ENCODE data around the gene WASL.

Gene WASL

DNA sequence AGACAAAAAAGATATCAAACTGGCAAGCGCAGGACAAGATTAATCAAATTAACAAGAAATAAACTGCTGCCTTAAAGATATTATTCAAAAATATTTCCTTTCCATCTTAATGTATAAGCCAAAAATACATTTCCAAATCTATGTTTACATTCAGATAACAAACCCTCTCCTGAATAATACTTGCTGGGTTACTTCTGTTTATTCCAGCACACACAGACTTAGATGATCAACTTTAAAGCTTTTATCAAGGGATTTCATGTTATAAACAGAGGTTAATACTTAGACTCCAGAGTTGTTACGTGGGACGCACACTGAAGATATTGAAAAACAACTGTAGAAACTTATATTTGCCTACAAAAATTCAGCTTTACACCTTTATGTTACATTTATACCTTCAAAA is 59.6 kb downstream of the WASL start:
- peak overlapping the region in 1 of 2 donors; percentile 35 for H3K27ac Mint-ChIP-seq
- H3K27me3 Mint-ChIP-seq = no peaks in the 10 kb centered on the region
- H3K9me3 Mint-ChIP-seq = no peaks in the 10 kb centered on the region
- DNase-seq (no peak), ATAC-seq (replicated peaks) (no peak)
- H3K36me3 Mint-ChIP-seq (ENCODE audit: insufficient read depth) = peaks cover 36% of the 10 kb centered on the region
- H3K4me3 Mint-ChIP-seq = no peak overlapping the region
- H3K4me1 Mint-ChIP-seq (ENCODE audit: low read depth in 2 of 2) = no peaks in the 10 kb centered on the region

DNA sequence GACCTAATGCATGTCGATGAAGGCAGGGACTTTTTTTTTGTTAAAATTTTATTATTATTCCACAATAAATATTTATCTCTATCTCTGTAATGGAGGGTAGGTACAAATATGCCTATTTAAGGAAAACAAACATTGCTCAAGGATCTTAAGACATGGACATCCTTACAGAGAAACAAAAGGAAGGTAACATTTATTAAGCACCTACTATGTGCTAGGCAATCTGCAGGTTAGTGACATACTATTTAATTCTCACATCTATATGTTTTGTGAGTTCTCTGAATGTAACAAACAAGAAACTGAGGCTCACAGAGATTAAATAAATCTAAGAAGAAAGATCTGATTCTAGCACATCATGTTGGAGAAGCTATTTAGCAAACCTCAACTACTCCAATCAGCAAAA is 61.1 kb downstream of the WASL start:
- Mint-ChIP-seq H3K27me3 (no peaks in the 10 kb centered on the region), H3K27ac (no peak overlapping the region), H3K36me3 (ENCODE audit: insufficient read depth) (peaks cover 43% of the 10 kb centered on the region), H3K4me1 (ENCODE audit: low read depth in 2 of 2) (no peaks in the 10 kb centered on the region), H3K9me3 (no peaks in the 10 kb centered on the region), H3K4me3 (no peak overlapping the region)
- no peak for DNase-seq
- ATAC-seq (replicated peaks) = no peak

DNA sequence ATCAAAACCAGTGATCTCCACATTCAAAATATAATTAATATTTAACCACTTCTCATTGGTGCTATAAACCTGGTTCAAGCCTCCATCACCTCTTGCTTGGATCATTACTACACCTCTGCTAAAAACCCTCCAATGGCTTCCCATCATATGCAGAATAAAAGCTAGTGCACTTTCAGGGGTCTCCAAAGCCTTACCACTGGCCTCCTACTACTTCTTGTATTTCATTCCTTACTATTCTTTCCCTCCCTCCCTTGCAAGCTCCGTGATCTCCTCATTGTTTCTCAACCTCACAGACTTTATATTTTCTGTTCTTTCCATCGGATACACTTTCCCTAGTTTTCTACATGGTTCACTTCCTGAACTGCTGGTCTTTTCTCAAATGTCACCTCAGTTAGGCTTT is 61.6 kb downstream of the WASL start:
- no peaks in the 10 kb centered on the region for H3K4me1 Mint-ChIP-seq (ENCODE audit: low read depth in 2 of 2)
- ATAC-seq (replicated peaks) (no peak), DNase-seq (no peak)
- H3K27ac Mint-ChIP-seq = no peak overlapping the region
- H3K9me3 Mint-ChIP-seq = no peaks in the 10 kb centered on the region
- no peak overlapping the region for H3K4me3 Mint-ChIP-seq
- peaks cover 38% of the 10 kb centered on the region for H3K36me3 Mint-ChIP-seq (ENCODE audit: insufficient read depth)
- H3K27me3 Mint-ChIP-seq = no peaks in the 10 kb centered on the region

DNA sequence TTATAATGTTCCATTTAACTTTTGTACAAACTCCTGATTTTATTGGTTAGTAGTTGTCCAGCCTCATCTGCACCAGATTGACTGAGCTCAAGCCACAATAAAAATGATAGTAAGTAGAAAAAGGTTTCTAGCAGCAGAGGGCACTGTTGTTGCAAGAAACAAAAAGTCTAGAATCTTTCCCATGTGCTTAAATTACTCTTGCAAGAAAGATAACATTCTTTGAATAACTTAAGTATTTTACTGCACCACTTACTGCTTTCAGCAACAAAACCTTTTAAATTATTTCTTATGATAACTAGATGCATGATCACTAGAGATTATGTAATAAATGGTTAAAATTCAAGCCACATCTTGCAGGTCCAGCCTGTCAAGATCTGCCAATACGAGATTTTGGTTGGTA is 66.1 kb downstream of the WASL start:
- no peaks in the 10 kb centered on the region for H3K27me3 Mint-ChIP-seq
- peaks cover 12% of the 10 kb centered on the region for H3K36me3 Mint-ChIP-seq (ENCODE audit: insufficient read depth)
- DNase-seq = peak; percentile 7 to 30 (median 9)
- no peaks in the 10 kb centered on the region for H3K9me3 Mint-ChIP-seq
- no peak for ATAC-seq (replicated peaks)
- no peak overlapping the region for H3K27ac Mint-ChIP-seq
- H3K4me3 Mint-ChIP-seq = no peak overlapping the region
- no peaks in the 10 kb centered on the region for H3K4me1 Mint-ChIP-seq (ENCODE audit: low read depth in 2 of 2)

DNA sequence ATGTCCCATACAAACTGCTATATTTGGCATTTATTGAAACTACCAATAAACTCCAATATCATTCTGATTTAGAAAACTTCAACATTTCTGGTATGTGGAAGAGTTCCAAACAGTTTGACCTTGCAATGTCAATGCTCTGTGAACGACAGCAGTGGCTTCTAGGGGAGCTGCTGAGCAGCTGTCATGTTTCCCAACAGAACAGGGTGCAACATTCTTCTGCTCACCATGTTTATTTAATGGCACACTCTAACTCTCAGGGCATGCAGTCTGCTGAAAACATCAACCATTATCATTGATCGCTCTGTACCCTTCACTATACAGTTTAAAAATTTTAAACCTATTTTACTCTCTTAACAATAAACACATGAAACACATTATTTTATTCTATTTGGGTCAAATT is 67.2 kb downstream of the WASL start:
- H3K4me1 Mint-ChIP-seq (ENCODE audit: low read depth in 2 of 2) = no peaks in the 10 kb centered on the region
- H3K9me3 Mint-ChIP-seq = no peaks in the 10 kb centered on the region
- peaks cover 12% of the 10 kb centered on the region for H3K36me3 Mint-ChIP-seq (ENCODE audit: insufficient read depth)
- H3K4me3 Mint-ChIP-seq = no peak overlapping the region
- H3K27me3 Mint-ChIP-seq = no peaks in the 10 kb centered on the region
- DNase-seq (no peak), ATAC-seq (replicated peaks) (no peak)
- H3K27ac Mint-ChIP-seq = no peak overlapping the region

DNA sequence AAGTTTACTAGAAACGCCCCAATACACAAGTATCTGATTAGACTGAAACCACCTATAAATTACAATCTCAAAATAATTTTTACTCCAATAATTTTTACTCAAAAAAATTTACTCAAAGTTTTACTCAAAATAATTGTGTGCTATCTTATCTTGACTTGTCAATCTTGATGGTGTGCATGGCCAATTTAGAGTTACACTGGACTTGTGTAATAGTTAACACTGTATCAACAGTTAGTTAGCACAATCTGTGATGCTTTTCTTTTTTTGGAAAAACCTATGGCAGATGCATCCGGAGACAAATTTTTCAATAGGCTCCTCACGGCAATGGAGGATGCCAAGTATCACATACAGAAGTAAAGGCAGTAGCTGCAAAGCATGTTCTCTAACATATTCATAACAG is 68.2 kb downstream of the WASL start:
- DNase-seq (no peak), ATAC-seq (replicated peaks) (no peak)
- Mint-ChIP-seq H3K36me3 (ENCODE audit: insufficient read depth) (peaks cover 12% of the 10 kb centered on the region), H3K4me3 (no peak overlapping the region), H3K4me1 (ENCODE audit: low read depth in 2 of 2) (no peaks in the 10 kb centered on the region), H3K27ac (no peak overlapping the region), H3K27me3 (no peaks in the 10 kb centered on the region), H3K9me3 (no peaks in the 10 kb centered on the region)

DNA sequence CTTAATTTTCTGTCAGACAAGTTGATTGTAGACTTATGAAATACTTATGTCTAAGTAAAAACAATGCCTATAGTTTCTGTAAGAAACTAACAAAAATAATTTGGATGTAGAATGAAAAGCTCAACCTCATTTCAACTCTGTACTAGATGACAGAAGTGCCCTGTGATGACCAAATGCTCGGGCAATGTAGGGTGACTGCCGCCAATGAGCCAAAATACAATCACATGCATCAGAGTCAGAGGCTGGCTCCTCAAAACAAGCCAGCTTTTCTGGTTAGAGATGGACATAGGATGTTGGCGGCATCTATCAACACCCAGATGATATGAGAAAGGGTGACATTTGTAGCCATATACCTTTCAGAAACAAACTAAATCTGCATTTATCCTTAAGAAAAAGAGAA is 69.2 kb downstream of the WASL start:
- DNase-seq = no peak
- H3K4me3 Mint-ChIP-seq = no peak overlapping the region
- no peaks in the 10 kb centered on the region for H3K9me3 Mint-ChIP-seq
- no peak overlapping the region for H3K27ac Mint-ChIP-seq
- no peak for ATAC-seq (replicated peaks)
- H3K36me3 Mint-ChIP-seq (ENCODE audit: insufficient read depth) = peaks cover 12% of the 10 kb centered on the region
- no peaks in the 10 kb centered on the region for H3K27me3 Mint-ChIP-seq
- no peaks in the 10 kb centered on the region for H3K4me1 Mint-ChIP-seq (ENCODE audit: low read depth in 2 of 2)

DNA sequence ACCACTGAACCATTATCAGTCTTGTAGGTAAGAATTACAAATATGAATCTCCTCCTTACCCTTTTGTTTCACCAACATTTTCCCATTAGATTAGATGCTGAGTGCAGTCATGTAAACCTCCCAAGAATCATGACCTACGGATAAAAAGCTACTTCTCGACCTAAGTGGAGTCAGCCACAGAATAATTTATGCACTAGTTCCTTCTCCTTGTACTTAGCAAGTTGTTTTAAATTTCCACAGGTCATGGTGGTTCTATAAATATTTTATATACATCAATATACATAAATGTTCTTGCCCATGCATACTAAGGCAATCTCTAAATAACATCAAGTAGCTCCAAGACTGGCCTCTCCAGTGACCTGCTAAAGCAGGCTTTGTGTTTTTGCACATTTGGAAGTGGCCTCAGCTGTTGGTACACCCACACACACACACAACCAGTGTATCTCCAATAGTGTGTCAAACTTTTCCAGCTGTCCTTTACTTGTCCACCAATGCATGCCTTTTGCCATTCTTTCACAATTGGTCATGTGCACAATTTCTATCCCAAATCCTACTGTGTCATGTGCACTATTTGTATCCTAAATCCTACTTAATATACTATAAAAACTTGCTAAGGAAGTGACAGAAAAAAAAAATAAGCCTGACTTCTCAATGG is 71.6 kb downstream of the WASL start:
- DNase-seq (no peak), ATAC-seq (replicated peaks) (no peak)
- Mint-ChIP-seq H3K4me3 (no peak overlapping the region), H3K4me1 (ENCODE audit: low read depth in 2 of 2) (no peaks in the 10 kb centered on the region), H3K27me3 (no peaks in the 10 kb centered on the region), H3K9me3 (no peaks in the 10 kb centered on the region), H3K36me3 (ENCODE audit: insufficient read depth) (peaks cover 3% of the 10 kb centered on the region), H3K27ac (no peak overlapping the region)

DNA sequence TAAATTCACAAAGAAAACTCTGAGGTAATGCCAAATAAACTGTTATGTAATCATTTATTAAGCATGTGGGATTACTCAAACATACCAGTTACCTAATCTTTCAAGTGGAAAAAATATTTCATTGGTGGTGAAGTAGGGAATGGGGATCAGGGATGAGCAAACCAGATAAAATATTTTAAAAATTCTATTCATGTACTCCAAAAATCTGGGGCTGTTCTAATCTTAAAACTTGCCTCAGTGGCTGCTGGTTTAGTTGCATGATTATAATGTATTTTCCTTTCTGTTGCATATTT is 73.7 kb downstream of the WASL start:
- no peaks in the 10 kb centered on the region for H3K36me3 Mint-ChIP-seq (ENCODE audit: insufficient read depth)
- H3K27me3 Mint-ChIP-seq = no peaks in the 10 kb centered on the region
- H3K27ac Mint-ChIP-seq = no peak overlapping the region
- ATAC-seq (replicated peaks) (no peak), DNase-seq (no peak)
- no peak overlapping the region for H3K4me3 Mint-ChIP-seq
- no peaks in the 10 kb centered on the region for H3K9me3 Mint-ChIP-seq
- no peaks in the 10 kb centered on the region for H3K4me1 Mint-ChIP-seq (ENCODE audit: low read depth in 2 of 2)

DNA sequence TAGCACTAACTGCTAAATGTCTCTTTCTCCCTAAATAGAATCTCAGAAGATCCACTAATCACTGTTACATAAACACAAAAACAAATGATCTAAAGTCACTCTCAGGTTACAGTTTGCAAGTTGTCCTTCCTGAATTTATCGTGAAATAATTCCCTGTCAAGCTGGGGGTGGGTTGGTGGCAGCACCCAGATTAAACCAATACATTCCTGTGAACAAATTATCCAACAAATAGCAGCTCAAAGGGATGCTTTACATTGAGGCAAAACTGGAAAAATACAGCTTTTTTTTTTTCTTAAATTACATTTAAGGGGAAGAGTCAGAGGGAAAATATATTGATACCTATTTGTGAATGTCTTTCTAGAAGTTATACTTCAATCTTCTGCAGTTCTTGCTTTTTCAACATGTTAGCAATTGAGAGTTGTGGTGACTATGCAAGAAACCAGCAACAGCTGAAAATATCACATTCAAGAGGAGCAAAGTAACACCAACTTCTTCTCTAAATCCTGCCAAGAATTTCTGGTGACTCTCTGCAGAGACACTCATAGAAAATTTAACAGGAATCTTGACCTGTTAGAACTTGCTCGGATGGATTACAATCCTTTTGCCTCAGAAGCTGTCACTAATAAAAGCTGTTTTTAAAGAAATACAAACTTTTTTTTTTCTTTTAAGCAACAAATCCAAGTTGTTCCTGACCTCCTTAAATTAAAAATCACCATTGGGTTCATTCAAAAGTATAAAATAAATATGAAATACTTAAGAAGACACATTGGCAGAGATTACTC is 74.2 kb downstream of the WASL start:
- no peaks in the 10 kb centered on the region for H3K9me3 Mint-ChIP-seq
- no peaks in the 10 kb centered on the region for H3K36me3 Mint-ChIP-seq (ENCODE audit: insufficient read depth)
- H3K4me1 Mint-ChIP-seq (ENCODE audit: low read depth in 2 of 2) = no peaks in the 10 kb centered on the region
- ATAC-seq (replicated peaks) (no peak), DNase-seq (no peak)
- no peak overlapping the region for H3K27ac Mint-ChIP-seq
- no peaks in the 10 kb centered on the region for H3K27me3 Mint-ChIP-seq
- no peak overlapping the region for H3K4me3 Mint-ChIP-seq

DNA sequence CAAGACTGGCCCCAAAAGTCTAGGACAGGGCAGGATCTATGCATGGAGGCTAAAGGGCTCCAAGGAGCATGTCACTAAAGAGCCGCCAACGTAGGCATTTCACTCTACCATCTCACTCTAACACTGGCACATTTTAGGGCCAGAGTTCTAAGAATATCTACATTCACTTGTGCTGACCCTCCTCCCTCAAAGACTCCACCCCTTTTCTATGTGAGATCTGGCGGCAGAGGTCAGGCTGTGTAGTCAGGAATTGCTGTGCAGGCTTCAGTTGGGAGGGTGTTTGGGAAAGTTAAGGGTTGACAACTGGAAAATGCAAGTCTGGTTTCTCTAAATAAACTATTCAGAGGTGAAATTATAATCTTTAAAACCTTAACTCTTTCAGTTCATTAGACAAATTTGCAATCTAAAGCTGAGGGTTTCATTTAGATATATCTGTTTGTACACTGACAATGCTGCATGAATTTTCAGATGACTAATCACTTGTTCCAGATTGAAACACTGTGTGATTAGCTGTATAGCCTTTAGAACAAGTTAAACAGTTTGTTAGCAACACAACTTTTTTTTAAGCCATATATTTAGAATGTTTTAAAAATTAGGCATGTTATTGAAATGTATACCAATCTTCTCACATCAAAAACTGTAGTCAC is 74.9 kb downstream of the WASL start:
- H3K4me3 Mint-ChIP-seq = no peak overlapping the region
- H3K9me3 Mint-ChIP-seq = no peaks in the 10 kb centered on the region
- no peak for DNase-seq
- no peaks in the 10 kb centered on the region for H3K36me3 Mint-ChIP-seq (ENCODE audit: insufficient read depth)
- no peak overlapping the region for H3K27ac Mint-ChIP-seq
- no peaks in the 10 kb centered on the region for H3K4me1 Mint-ChIP-seq (ENCODE audit: low read depth in 2 of 2)
- peaks cover 0 to 2% of the 10 kb centered on the region in 2 donors for H3K27me3 Mint-ChIP-seq
- no peak for ATAC-seq (replicated peaks)

DNA sequence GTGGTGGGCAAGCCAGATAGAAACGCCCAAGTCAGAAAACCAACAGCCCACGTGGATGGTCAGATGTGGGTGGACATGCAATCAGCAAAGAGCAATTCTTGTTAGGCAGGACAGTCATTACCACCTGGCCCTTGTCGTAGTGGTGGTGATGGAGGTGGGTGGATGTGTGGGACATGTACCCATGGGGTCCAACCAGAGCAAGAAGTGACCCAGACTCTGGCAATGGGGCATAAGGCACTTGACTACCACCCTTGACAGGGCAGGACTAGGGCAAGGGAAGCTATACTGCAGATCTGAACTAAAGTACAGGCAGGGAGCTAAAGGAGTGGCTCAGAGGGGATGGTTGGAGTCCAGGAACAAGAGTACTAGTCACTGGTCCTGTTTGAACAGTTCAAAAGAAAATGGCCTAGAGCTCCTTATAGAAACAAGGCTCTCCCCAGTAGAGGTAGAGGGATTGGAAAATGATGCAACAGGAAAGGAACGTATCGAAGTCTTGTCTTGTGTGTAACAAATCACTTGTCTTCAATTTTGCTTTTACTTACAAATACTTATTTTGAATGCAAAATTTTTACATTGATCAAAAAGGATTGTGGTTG is 75.6 kb downstream of the WASL start:
- DNase-seq (no peak), ATAC-seq (replicated peaks) (no peak)
- H3K4me1 Mint-ChIP-seq (ENCODE audit: low read depth in 2 of 2) = no peaks in the 10 kb centered on the region
- H3K9me3 Mint-ChIP-seq = no peaks in the 10 kb centered on the region
- H3K27me3 Mint-ChIP-seq = peaks cover 0 to 6% of the 10 kb centered on the region in 2 donors
- H3K4me3 Mint-ChIP-seq = no peak overlapping the region
- H3K36me3 Mint-ChIP-seq (ENCODE audit: insufficient read depth) = no peaks in the 10 kb centered on the region
- H3K27ac Mint-ChIP-seq = no peak overlapping the region

DNA sequence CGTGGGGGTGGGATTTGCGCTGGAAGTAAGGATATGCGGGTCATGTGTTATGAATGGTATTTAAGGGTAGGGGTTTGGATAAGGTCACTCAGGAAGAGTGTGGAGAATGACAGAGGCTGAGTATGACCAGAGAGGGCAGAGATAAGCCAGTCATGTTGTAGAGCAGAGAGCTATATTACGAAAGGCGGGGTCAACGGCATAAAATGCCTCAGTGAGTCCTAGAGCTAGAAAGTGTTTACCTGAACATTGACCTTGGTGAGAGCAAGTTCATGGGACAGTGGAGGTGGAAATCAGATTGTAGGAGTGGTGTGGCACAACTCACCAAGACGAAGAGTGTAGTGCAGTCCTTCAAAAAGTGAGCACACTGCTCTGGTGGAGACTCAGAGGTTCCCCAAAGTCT is 79.3 kb downstream of the WASL start:
- Mint-ChIP-seq H3K36me3 (ENCODE audit: insufficient read depth) (peaks cover 2% of the 10 kb centered on the region), H3K9me3 (no peaks in the 10 kb centered on the region), H3K27me3 (peaks cover 0 to 19% of the 10 kb centered on the region in 2 donors), H3K4me3 (no peak overlapping the region), H3K27ac (no peak overlapping the region), H3K4me1 (ENCODE audit: low read depth in 2 of 2) (no peaks in the 10 kb centered on the region)
- DNase-seq = no peak
- ATAC-seq (replicated peaks) = no peak

DNA sequence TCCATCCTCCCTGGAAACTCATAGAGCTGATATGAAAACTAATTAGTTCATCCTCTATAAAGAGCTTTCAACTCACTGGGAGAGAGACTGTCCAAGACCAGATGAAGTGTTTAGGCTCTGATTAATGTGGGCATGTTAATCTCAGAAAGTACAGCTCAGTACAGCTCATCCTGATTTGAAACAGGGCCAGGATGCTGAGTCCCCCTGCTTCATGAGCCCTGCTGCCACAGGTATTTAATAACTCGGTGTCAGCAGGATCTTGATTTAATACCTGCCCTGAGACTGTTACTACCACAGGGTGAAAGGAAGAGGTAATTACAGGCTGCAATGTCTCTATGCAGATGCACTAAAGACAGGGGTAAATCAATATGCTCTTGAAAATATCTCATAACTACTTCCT is 82.3 kb downstream of the WASL start:
- no peak overlapping the region for H3K27ac Mint-ChIP-seq
- H3K4me3 Mint-ChIP-seq = no peak overlapping the region
- DNase-seq = no peak
- H3K9me3 Mint-ChIP-seq = no peaks in the 10 kb centered on the region
- H3K27me3 Mint-ChIP-seq = peaks cover 21 to 47% of the 10 kb centered on the region in 2 donors
- ATAC-seq (replicated peaks) = no peak
- peaks cover 2% of the 10 kb centered on the region for H3K36me3 Mint-ChIP-seq (ENCODE audit: insufficient read depth)
- no peaks in the 10 kb centered on the region for H3K4me1 Mint-ChIP-seq (ENCODE audit: low read depth in 2 of 2)
